Measurements from ENCODE around the gene ITGA7.

The ITGA7 gene

DNA sequence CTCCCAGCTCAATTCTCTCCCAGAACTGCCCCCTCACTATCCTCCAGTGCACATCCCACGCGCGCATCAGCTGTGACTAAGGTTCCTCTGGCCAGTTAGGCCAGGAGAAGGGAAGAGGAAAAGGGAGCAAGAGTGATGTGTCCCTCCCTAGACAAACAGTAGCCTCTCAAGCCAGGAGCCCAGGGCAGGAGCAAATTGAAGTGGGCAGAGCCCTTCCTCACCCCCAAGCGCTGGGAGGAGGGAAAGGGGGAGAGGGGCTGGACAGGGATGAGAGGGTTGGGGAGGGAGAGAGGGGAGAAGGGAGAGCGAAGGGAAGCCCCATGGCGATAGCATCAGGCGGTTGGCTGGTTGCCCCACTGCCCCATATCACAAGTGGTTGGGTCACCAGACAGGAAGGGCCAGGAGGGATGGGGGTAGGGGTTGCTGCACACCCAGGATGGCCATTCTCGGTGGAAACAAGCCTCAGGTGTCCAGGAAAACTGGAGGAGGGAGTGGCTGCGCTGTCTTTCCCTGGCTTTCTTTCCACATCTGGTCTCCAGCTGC, 20.0 kb upstream of the ITGA7 start:
- no peak for TF ChIP-seq EGR1 (IDR thresholded peaks at IDR 0.05)
- no peak for TF ChIP-seq TCF12 (IDR thresholded peaks at IDR 0.05; ENCODE audit: low read depth)
- no peak for TF ChIP-seq EP300 (IDR thresholded peaks at IDR 0.05; ENCODE audit: borderline replicate concordance)
- no peak for TF ChIP-seq YY1 (IDR thresholded peaks at IDR 0.05; ENCODE audit: low read depth)
- TF ChIP-seq, protein P1, sequence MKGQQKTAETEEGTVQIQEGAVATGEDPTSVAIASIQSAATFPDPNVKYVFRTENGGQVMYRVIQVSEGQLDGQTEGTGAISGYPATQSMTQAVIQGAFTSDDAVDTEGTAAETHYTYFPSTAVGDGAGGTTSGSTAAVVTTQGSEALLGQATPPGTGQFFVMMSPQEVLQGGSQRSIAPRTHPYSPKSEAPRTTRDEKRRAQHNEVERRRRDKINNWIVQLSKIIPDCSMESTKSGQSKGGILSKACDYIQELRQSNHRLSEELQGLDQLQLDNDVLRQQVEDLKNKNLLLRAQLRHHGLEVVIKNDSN (IDR thresholded peaks at IDR 0.05), result no peak

DNA sequence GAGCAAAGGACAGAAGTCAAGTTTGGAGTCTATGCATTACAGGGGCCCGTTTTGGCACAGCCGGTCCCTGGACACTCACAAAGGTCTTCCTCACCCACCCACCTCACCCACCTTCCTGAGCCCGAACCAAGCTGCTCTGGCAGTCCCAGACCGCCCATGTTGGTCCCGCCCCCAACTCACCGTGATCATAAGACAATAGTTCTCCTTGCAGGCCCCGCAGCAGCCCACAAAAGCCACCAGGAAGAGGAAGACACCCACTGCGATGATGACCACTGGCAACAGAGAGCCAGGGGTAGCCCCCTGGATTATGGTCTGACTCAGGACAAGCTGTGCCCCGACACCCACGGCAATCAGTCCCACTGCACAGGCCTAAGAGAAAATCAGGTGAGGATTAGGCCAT, 19.3 kb upstream of the ITGA7 start:
- TF ChIP-seq ZBTB7A (IDR thresholded peaks at IDR 0.05; ENCODE audit: low read depth), result no peak
- no peak for TF ChIP-seq NFIC (IDR thresholded peaks at IDR 0.05)
- TF ChIP-seq FOXM1 (IDR thresholded peaks at IDR 0.05; ENCODE audit: borderline replicate concordance, low read depth), result no peak
- TF ChIP-seq TAF1 (IDR thresholded peaks at IDR 0.05; ENCODE audit: low read depth), result no peak
- TF ChIP-seq YY1 (IDR thresholded peaks at IDR 0.05; ENCODE audit: low read depth), result no peak
- no peak for TF ChIP-seq TCF12 (IDR thresholded peaks at IDR 0.05; ENCODE audit: low read depth)
- no peak for TF ChIP-seq RAD21 (IDR thresholded peaks at IDR 0.05; ENCODE audit: low read depth)
- TF ChIP-seq EP300 (IDR thresholded peaks at IDR 0.05; ENCODE audit: borderline replicate concordance), result no peak

DNA sequence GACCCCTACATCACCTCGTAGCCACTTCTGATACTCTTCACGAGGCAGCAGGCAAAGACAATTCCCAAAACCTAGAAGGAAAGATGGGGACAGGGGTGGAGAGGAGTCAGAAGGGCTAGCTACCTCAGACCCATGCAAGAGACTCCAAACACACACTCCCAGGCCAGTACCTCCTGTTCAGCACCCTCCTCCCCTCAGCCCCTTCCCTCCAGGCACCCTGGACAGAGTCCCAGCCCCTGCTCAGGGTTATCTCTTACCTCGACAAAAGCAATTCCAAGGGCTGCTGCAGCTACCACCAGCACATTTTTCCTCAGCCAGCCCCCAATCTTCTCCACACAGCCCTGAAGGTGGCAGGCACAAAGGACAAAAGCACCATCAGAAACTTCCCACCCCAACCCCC, 17.9 kb upstream of the ITGA7 start:
- TF ChIP-seq EGR1 (IDR thresholded peaks at IDR 0.05) (no peak), FOXM1 (IDR thresholded peaks at IDR 0.05; ENCODE audit: borderline replicate concordance, low read depth) (no peak), TAF1 (IDR thresholded peaks at IDR 0.05; ENCODE audit: low read depth) (no peak), TCF12 (IDR thresholded peaks at IDR 0.05; ENCODE audit: low read depth) (no peak), YY1 (IDR thresholded peaks at IDR 0.05; ENCODE audit: low read depth) (no peak), ZBTB7A (IDR thresholded peaks at IDR 0.05; ENCODE audit: low read depth) (no peak), TEAD4 (IDR thresholded peaks at IDR 0.05) (no peak), EP300 (IDR thresholded peaks at IDR 0.05; ENCODE audit: borderline replicate concordance) (no peak), RAD21 (IDR thresholded peaks at IDR 0.05; ENCODE audit: low read depth) (no peak)
- TF ChIP-seq, protein P2, sequence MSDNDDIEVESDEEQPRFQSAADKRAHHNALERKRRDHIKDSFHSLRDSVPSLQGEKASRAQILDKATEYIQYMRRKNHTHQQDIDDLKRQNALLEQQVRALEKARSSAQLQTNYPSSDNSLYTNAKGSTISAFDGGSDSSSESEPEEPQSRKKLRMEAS (IDR thresholded peaks at IDR 0.05), result no peak
- TF ChIP-seq, protein P3, sequence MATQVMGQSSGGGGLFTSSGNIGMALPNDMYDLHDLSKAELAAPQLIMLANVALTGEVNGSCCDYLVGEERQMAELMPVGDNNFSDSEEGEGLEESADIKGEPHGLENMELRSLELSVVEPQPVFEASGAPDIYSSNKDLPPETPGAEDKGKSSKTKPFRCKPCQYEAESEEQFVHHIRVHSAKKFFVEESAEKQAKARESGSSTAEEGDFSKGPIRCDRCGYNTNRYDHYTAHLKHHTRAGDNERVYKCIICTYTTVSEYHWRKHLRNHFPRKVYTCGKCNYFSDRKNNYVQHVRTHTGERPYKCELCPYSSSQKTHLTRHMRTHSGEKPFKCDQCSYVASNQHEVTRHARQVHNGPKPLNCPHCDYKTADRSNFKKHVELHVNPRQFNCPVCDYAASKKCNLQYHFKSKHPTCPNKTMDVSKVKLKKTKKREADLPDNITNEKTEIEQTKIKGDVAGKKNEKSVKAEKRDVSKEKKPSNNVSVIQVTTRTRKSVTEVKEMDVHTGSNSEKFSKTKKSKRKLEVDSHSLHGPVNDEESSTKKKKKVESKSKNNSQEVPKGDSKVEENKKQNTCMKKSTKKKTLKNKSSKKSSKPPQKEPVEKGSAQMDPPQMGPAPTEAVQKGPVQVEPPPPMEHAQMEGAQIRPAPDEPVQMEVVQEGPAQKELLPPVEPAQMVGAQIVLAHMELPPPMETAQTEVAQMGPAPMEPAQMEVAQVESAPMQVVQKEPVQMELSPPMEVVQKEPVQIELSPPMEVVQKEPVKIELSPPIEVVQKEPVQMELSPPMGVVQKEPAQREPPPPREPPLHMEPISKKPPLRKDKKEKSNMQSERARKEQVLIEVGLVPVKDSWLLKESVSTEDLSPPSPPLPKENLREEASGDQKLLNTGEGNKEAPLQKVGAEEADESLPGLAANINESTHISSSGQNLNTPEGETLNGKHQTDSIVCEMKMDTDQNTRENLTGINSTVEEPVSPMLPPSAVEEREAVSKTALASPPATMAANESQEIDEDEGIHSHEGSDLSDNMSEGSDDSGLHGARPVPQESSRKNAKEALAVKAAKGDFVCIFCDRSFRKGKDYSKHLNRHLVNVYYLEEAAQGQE (IDR thresholded peaks at IDR 0.05; ENCODE audit: low read depth), result no peak
- TF ChIP-seq, protein P1 (IDR thresholded peaks at IDR 0.05), result no peak

DNA sequence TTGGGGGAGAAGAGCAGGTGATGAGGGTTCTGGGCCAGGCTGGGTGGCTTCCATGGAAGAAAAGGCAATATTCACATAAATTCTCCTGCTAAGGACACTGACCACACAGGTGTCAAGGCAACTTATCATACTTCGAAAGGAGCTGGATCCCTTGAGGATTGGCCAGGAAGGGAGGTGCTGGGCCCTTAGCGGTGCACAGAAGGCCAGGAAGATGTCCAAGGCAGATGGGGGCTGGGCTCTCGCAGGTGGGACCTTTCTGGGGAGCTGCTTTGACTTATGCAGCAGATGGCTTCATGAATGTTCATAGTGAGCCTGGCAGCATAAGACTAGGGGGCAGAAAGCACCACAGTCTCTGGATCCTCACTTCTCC, 17.2 kb upstream of the ITGA7 start:
- TF ChIP-seq RAD21 (IDR thresholded peaks at IDR 0.05; ENCODE audit: low read depth) (no peak), YY1 (IDR thresholded peaks at IDR 0.05; ENCODE audit: low read depth) (no peak), TEAD4 (IDR thresholded peaks at IDR 0.05) (no peak)

DNA sequence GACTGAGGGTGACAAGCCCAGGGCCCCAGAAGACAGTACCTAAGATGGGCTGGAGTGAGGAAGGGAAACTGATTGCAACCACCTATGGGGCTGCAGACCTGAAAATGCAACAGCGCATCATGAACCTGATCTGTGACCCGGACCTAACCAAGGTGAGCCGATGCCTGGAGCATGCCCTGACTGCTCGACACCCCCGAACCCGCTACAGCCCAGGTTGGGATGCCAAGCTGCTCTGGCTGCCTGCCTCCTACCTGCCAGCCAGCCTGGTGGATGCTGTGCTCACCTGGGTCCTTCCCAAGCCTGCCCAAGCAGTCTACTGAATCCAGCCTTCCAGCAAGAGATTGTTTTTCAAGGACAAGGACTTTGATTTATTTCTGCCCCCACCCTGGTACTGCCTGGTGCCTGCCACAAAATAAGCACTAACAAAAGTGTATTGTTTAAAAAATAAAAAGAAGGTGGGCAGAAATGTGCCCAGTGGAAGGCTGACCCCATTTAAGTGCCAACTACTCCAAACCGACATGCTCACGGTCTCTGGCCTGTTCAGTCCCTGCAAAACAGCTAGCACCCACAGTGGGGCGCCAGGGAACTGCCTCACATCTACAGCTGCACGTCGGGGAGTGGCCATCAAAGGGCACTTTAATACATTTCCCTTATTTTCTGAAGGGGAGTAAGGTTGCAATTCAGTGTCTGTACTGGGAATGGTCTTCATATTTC, 16.7 kb upstream of the ITGA7 start:
- TF ChIP-seq TEAD4 (IDR thresholded peaks at IDR 0.05) (no peak), TCF12 (IDR thresholded peaks at IDR 0.05; ENCODE audit: low read depth) (no peak), RAD21 (IDR thresholded peaks at IDR 0.05; ENCODE audit: low read depth) (peak; percentile 79)
- TF ChIP-seq, protein P2 (IDR thresholded peaks at IDR 0.05), result no peak

DNA sequence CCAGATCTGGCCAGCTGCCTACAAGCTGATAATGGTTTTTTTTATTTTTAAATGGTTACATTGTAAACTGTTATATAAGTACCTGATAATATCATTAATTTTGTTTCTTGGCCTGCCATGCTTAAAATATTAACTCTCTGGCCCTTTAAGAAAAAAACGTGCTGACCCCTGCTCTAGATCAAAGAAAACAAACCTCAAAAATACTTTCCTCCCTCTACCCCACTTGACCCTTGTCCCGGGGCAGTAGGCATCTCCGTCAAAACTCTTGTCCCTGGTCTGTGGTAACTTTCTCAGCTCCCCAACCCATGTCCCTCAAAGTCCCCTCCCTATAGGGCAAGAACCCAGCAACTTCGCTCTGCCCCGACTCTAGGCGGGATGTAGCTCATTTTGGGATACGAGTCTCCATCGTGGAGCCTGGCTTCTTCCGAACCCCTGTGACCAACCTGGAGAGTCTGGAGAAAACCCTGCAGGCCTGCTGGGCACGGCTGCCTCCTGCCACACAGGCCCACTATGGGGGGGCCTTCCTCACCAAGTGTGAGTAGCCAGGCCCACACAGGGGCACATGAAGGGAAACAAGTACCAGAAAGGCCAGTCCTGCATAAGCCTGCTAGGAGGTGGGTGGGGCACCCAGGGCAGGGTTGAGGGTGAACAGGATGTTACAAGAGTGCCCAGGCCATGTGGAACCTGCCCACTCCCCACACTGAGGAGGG, 16.0 kb upstream of the ITGA7 start:
- TF ChIP-seq CEBPB (IDR thresholded peaks at IDR 0.05), result no peak
- TF ChIP-seq CREB1 (IDR thresholded peaks at IDR 0.05; ENCODE audit: low read depth), result no peak
- no peak for TF ChIP-seq TAF1 (IDR thresholded peaks at IDR 0.05; ENCODE audit: low read depth)
- TF ChIP-seq EGR1 (IDR thresholded peaks at IDR 0.05), result no peak
- TF ChIP-seq TCF12 (IDR thresholded peaks at IDR 0.05; ENCODE audit: low read depth), result no peak
- no peak for TF ChIP-seq TEAD4 (IDR thresholded peaks at IDR 0.05)
- TF ChIP-seq, protein P2 (IDR thresholded peaks at IDR 0.05), result no peak
- TF ChIP-seq FOXM1 (IDR thresholded peaks at IDR 0.05; ENCODE audit: borderline replicate concordance, low read depth), result no peak
- no peak for TF ChIP-seq EP300 (IDR thresholded peaks at IDR 0.05; ENCODE audit: borderline replicate concordance)
- no peak for TF ChIP-seq NFIC (IDR thresholded peaks at IDR 0.05)
- no peak for TF ChIP-seq ZBTB7A (IDR thresholded peaks at IDR 0.05; ENCODE audit: low read depth)
- TF ChIP-seq YY1 (IDR thresholded peaks at IDR 0.05; ENCODE audit: low read depth), result no peak
- TF ChIP-seq, protein P1 (IDR thresholded peaks at IDR 0.05), result no peak
- TF ChIP-seq, protein P3 (IDR thresholded peaks at IDR 0.05; ENCODE audit: low read depth), result no peak
- no peak for TF ChIP-seq RAD21 (IDR thresholded peaks at IDR 0.05; ENCODE audit: low read depth)

Data from Ishikawa (cell line).